GM12873 (cell line): ENCODE measurements around the gene FKBP1A.

Experiments
- TF ChIP-seq, protein P1 (sequence below): IDR thresholded peaks from 2 replicates; pipeline ENCODE4 v1.5.1; 2012; ENCODE audit warnings: low read depth, mild to moderate bottlenecking, moderate library complexity, low read length, control low read depth; ENCODE audit not compliant: insufficient read depth; ENCODE audit errors: missing control alignments

FKBP1A gene

GRCh38 chr20:1371202-1371782, 21.6 kb downstream of the FKBP1A start:
- TF ChIP-seq, protein P1, sequence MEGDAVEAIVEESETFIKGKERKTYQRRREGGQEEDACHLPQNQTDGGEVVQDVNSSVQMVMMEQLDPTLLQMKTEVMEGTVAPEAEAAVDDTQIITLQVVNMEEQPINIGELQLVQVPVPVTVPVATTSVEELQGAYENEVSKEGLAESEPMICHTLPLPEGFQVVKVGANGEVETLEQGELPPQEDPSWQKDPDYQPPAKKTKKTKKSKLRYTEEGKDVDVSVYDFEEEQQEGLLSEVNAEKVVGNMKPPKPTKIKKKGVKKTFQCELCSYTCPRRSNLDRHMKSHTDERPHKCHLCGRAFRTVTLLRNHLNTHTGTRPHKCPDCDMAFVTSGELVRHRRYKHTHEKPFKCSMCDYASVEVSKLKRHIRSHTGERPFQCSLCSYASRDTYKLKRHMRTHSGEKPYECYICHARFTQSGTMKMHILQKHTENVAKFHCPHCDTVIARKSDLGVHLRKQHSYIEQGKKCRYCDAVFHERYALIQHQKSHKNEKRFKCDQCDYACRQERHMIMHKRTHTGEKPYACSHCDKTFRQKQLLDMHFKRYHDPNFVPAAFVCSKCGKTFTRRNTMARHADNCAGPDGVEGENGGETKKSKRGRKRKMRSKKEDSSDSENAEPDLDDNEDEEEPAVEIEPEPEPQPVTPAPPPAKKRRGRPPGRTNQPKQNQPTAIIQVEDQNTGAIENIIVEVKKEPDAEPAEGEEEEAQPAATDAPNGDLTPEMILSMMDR: no peak

DNA sequence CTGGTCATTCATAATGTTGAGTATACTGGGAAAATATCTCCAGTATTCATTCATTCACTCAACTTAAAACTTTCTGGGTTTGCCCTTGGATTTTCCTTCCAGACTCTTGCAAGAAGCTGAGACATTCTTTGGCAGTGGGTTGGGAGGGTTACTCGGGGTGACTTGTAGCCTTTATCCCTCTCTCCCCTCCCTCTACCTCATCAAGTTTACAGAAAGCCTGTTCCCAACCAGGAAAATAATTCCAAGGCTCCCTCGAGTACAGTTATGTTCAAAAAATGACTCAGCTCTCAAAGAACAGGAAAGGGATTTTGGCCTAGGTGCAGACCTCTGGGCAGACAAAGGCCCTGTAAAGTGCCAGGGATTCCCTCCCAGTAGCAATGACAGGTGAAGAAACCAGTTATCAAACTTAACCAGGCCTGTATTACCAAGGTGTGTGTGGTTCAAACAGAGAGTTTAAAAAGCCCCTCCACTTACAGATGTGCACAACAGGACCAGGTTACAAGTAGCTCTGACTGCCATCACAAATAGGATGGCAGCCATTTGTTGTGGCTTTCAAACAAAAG, 22.2 kb downstream of the FKBP1A start:
- TF ChIP-seq, protein P1: no peak

DNA sequence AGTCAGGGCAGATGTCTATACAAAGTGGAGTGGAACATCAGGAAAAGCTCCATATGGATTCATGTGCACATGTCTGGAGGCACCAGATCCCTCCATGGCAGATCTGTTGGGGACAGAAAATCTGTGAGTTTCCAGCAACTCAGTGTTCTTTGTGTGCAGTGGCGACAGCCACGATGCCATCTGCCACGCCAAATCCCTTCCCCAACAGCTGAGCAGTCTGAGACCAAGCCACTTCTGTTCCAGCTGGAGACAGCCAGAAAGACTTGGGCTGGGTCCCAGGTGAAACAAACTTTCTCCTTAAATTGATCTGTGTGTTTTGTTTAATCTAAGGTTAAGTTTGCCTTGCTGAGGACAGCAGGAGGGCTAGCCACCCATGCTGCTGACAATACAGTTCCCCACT, 22.9 kb downstream of the FKBP1A start:
- TF ChIP-seq, protein P1: no peak

DNA sequence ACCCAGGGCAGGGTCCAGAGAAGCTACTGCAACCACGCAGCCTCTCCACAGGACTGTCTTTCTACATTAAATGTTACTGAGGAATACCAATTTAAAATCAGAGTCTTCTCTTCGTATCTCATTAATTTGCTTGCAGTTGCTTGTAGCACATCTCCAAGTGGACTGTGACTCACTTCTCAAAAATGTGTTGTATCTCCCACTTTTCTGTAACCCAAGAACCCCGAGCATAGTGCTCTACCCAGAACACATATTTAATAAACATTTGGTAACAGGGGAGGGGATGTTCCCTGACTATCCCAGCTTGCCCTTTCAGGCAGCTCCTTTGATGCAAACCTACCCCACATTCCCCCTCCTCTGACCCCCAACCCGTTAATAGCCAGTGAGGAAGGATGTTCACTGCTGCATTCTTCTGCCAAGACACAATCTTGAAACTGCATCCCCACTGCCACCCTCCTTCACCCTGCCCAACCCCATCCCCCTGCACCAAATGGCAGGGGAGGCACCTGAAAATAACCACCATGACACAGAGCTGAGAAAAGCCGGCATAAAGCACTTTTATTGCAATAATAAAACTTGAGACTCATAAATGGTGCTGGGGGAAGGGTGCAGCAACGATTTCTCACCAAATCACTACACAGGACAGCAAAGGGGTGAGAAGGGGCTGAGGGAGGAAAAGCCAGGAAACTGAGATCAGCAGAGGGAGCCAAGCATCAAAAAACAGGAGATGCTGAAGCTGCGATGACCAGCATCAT, 24.2 kb downstream of the FKBP1A start:
- TF ChIP-seq, protein P1: no peak

- TF ChIP-seq, protein P1: no peak
Measured at GRCh38 chr20:1367479-1367878, 25.4 kb downstream of the FKBP1A start.

DNA sequence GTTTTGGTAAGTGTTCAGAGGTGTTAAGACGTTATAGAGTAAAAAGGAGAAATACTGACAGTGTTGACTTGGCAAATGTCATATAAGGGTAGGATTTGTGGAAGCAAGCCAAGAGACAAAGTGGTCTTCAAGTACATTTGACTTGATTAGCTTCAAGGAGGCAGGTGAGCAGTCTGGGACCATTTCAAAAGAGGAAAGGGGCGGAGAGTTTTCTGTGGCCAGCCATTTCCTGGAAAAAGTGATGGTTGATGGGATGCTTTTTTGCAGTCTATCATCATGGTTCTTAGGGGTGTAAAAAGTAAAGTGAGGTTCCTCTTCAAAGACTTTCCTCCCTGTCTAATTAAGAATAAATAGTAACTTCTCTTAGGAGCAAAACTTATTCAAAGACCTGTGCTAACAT, 28.7 kb downstream of the FKBP1A start:
- TF ChIP-seq, protein P1: no peak

GRCh38 chr20:1363522-1363921, 29.3 kb downstream of the FKBP1A start:
- TF ChIP-seq, protein P1: no peak
